Hepatocyte (in vitro differentiated cells): ENCODE measurements around the gene FAM111A.

ENCODE experiments used
- CTCF ChIP-seq: fragments of 200-600 bp; sonication (generic); IDR thresholded peaks from 2 replicates; pipeline ENCODE4 v1.5.1; 2016; ENCODE audit warnings: antibody characterized with exemption, mild to moderate bottlenecking; ENCODE audit not compliant: poor library complexity
- EZH2phosphoT487 ChIP-seq: fragments of 200-600 bp; sonication (generic); IDR thresholded peaks from one replicate; pipeline ENCODE4 v1.6.1; 2018; ENCODE audit warnings: antibody characterized with exemption, mild to moderate bottlenecking, low read depth, moderate library complexity; ENCODE audit not compliant: unreplicated experiment, severe bottlenecking

- TF ChIP-seq CTCF, result no peak
- no peak for TF ChIP-seq EZH2phosphoT487
These were observed 46.3 kb downstream of the FAM111A start for GRCh38 chr11:59188954-59189353.
